ENCODE data around the gene CADPS.
A peak's percentile ranks its signal among the peaks of the same experiment; 100 is the strongest.

CADPS gene

GRCh38 chr3:62678841-62679240 is 196.4 kb downstream of the CADPS start:
- in situ Hi-C loops (cut with HindIII; ENCODE audit: low pct_unique_long_range_greater_than_20kb, low sequenced_read_pairs): no loop called here
- TF ChIP-seq JUND (IDR thresholded peaks at IDR 0.05; ENCODE audit: low read depth): no peak
- DNase-seq (ENCODE audit: low read depth in 1 of 2, low spot score in 1 of 2): no peak

- in situ Hi-C loops (cut with HindIII; ENCODE audit: low pct_unique_long_range_greater_than_20kb, low sequenced_read_pairs): no loop called here
- TF ChIP-seq JUND (IDR thresholded peaks at IDR 0.05; ENCODE audit: low read depth): no peak
- DNase-seq (ENCODE audit: low read depth in 1 of 2, low spot score in 1 of 2): no peak
These were observed 197.3 kb downstream of the CADPS start for GRCh38 chr3:62677926-62678325.

- in situ Hi-C loops (cut with HindIII; ENCODE audit: low pct_unique_long_range_greater_than_20kb, low sequenced_read_pairs): no loop called here
- no peak for TF ChIP-seq JUND (IDR thresholded peaks at IDR 0.05; ENCODE audit: low read depth)
- no peak for DNase-seq (ENCODE audit: low read depth in 1 of 2, low spot score in 1 of 2)
These were observed 198.4 kb downstream of the CADPS start for GRCh38 chr3:62676689-62677271.

- no peak for TF ChIP-seq JUND (IDR thresholded peaks at IDR 0.05; ENCODE audit: low read depth)
- DNase-seq (ENCODE audit: low read depth in 1 of 2, low spot score in 1 of 2): no peak
- in situ Hi-C loops (cut with HindIII; ENCODE audit: low pct_unique_long_range_greater_than_20kb, low sequenced_read_pairs): no loop called here
These were observed 199.7 kb downstream of the CADPS start for GRCh38 chr3:62675492-62675891.

- no peak for TF ChIP-seq JUND (IDR thresholded peaks at IDR 0.05; ENCODE audit: low read depth)
- in situ Hi-C loops (cut with HindIII; ENCODE audit: low pct_unique_long_range_greater_than_20kb, low sequenced_read_pairs): no loop called here
- DNase-seq (ENCODE audit: low read depth in 1 of 2, low spot score in 1 of 2): no peak
These were observed 202.3 kb downstream of the CADPS start for GRCh38 chr3:62672988-62673313.

GRCh38 chr3:62672270-62672987 is 202.8 kb downstream of the CADPS start:
- no peak for TF ChIP-seq JUND (IDR thresholded peaks at IDR 0.05; ENCODE audit: low read depth)
- in situ Hi-C loops (cut with HindIII; ENCODE audit: low pct_unique_long_range_greater_than_20kb, low sequenced_read_pairs): no loop called here
- DNase-seq (ENCODE audit: low read depth in 1 of 2, low spot score in 1 of 2): no peak

- no peak for TF ChIP-seq JUND (IDR thresholded peaks at IDR 0.05; ENCODE audit: low read depth)
- no peak for DNase-seq (ENCODE audit: low read depth in 1 of 2, low spot score in 1 of 2)
- in situ Hi-C loops (cut with HindIII; ENCODE audit: low pct_unique_long_range_greater_than_20kb, low sequenced_read_pairs): no loop called here
These were observed 204.9 kb downstream of the CADPS start for GRCh38 chr3:62670351-62670750.

- no peak for TF ChIP-seq JUND (IDR thresholded peaks at IDR 0.05; ENCODE audit: low read depth)
- in situ Hi-C loops (cut with HindIII; ENCODE audit: low pct_unique_long_range_greater_than_20kb, low sequenced_read_pairs): no loop called here
These were observed 206.1 kb downstream of the CADPS start for GRCh38 chr3:62669161-62669560.

GRCh38 chr3:62667714-62668113 is 207.5 kb downstream of the CADPS start:
- in situ Hi-C loops (cut with HindIII; ENCODE audit: low pct_unique_long_range_greater_than_20kb, low sequenced_read_pairs): no loop called here
- no peak for DNase-seq (ENCODE audit: low read depth in 1 of 2, low spot score in 1 of 2)
- no peak for TF ChIP-seq JUND (IDR thresholded peaks at IDR 0.05; ENCODE audit: low read depth)

More at GRCh38 chr3:62669161-62669560, 206.1 kb downstream of the CADPS start:
- no peak for DNase-seq (ENCODE audit: low read depth in 1 of 2, low spot score in 1 of 2)

- TF ChIP-seq JUND (IDR thresholded peaks at IDR 0.05; ENCODE audit: low read depth): no peak
- in situ Hi-C loops (cut with HindIII; ENCODE audit: low pct_unique_long_range_greater_than_20kb, low sequenced_read_pairs): no loop called here
- DNase-seq (ENCODE audit: low read depth in 1 of 2, low spot score in 1 of 2): peak; percentile 4 to 58
These were observed 209.4 kb downstream of the CADPS start for GRCh38 chr3:62665627-62666437.

- in situ Hi-C loops (cut with HindIII; ENCODE audit: low pct_unique_long_range_greater_than_20kb, low sequenced_read_pairs): no loop called here
- no peak for DNase-seq (ENCODE audit: low read depth in 1 of 2, low spot score in 1 of 2)
- no peak for TF ChIP-seq JUND (IDR thresholded peaks at IDR 0.05; ENCODE audit: low read depth)
These were observed 212.5 kb downstream of the CADPS start for GRCh38 chr3:62662677-62663076.

GRCh38 chr3:62659660-62660059 is 215.6 kb downstream of the CADPS start:
- DNase-seq (ENCODE audit: low read depth in 1 of 2, low spot score in 1 of 2): no peak
- no peak for TF ChIP-seq JUND (IDR thresholded peaks at IDR 0.05; ENCODE audit: low read depth)
- in situ Hi-C loops (cut with HindIII; ENCODE audit: low pct_unique_long_range_greater_than_20kb, low sequenced_read_pairs): no loop called here

- in situ Hi-C loops (cut with HindIII; ENCODE audit: low pct_unique_long_range_greater_than_20kb, low sequenced_read_pairs): no loop called here
- no peak for DNase-seq (ENCODE audit: low read depth in 1 of 2, low spot score in 1 of 2)
- no peak for TF ChIP-seq JUND (IDR thresholded peaks at IDR 0.05; ENCODE audit: low read depth)
These were observed 219.5 kb downstream of the CADPS start for GRCh38 chr3:62655691-62656063.
